ENCODE measurements around the gene PRDM1. TPM values are rescaled to one million over a fixed set of nuclear protein-coding genes. Genes with fewer than 3 reads are reported as not detected.

PRDM1 gene
- total RNA-seq, 1 donor from 2014 or later, result 7.9 TPM

GRCh38 chr6:106097411-106098231, 11.5 kb downstream of the PRDM1 start:
- DNase-seq (ENCODE audit: low spot score), result peak; percentile 35

GRCh38 chr6:106098383-106099234, 12.5 kb downstream of the PRDM1 start:
- DNase-seq (ENCODE audit: low spot score), result no peak

GRCh38 chr6:106099235-106099537, 13.1 kb downstream of the PRDM1 start:
- DNase-seq (ENCODE audit: low spot score), result no peak

GRCh38 chr6:106100755-106101154, 14.6 kb downstream of the PRDM1 start:
- no peak for DNase-seq (ENCODE audit: low spot score)

- DNase-seq (ENCODE audit: low spot score), result no peak
Observed at GRCh38 chr6:106101466-106101865, 15.3 kb downstream of the PRDM1 start.

- DNase-seq (ENCODE audit: low spot score), result no peak
Observed at GRCh38 chr6:106102034-106102433, 15.9 kb downstream of the PRDM1 start.

- DNase-seq (ENCODE audit: low spot score), result no peak
Observed at GRCh38 chr6:106102967-106103727, 17.0 kb downstream of the PRDM1 start.

GRCh38 chr6:106103728-106104109, 17.6 kb downstream of the PRDM1 start:
- DNase-seq (ENCODE audit: low spot score), result no peak

GRCh38 chr6:106104476-106104875, 18.3 kb downstream of the PRDM1 start:
- no peak for DNase-seq (ENCODE audit: low spot score)

GRCh38 chr6:106104941-106105340, 18.8 kb downstream of the PRDM1 start:
- no peak for DNase-seq (ENCODE audit: low spot score)

- DNase-seq (ENCODE audit: low spot score), result no peak
Observed at GRCh38 chr6:106105493-106105892, 19.4 kb downstream of the PRDM1 start.

GRCh38 chr6:106106276-106107042, 20.3 kb downstream of the PRDM1 start:
- DNase-seq (ENCODE audit: low spot score), result no peak

GRCh38 chr6:106107043-106107613, 21.0 kb downstream of the PRDM1 start:
- DNase-seq (ENCODE audit: low spot score), result no peak

GRCh38 chr6:106108129-106108528, 22.0 kb downstream of the PRDM1 start:
- no peak for DNase-seq (ENCODE audit: low spot score)

- DNase-seq (ENCODE audit: low spot score), result no peak
Observed at GRCh38 chr6:106109029-106109428, 22.9 kb downstream of the PRDM1 start.

- DNase-seq (ENCODE audit: low spot score), result peak; percentile 7
Observed at GRCh38 chr6:106110164-106110826, 24.2 kb downstream of the PRDM1 start.

- no peak for DNase-seq (ENCODE audit: low spot score)
Observed at GRCh38 chr6:106112433-106112832, 26.3 kb downstream of the PRDM1 start.

GRCh38 chr6:106113256-106113959, 27.3 kb downstream of the PRDM1 start:
- no peak for DNase-seq (ENCODE audit: low spot score)

GRCh38 chr6:106114492-106114891, 28.4 kb downstream of the PRDM1 start:
- no peak for DNase-seq (ENCODE audit: low spot score)

GRCh38 chr6:106115286-106115685, 29.1 kb downstream of the PRDM1 start:
- no peak for DNase-seq (ENCODE audit: low spot score)
